Measurements from ENCODE around the gene STAG3. TPM values are rescaled to one million over a fixed set of nuclear protein-coding genes. Genes with fewer than 3 reads are reported as not detected.

Gene STAG3
- total and polyA plus RNA-seq, 9 of the 15 experiments (the other 6 are each of a cell fraction or from before 2014, with no cell fraction given), result 0.54 to 2.5 (median 1.7) TPM

DNA sequence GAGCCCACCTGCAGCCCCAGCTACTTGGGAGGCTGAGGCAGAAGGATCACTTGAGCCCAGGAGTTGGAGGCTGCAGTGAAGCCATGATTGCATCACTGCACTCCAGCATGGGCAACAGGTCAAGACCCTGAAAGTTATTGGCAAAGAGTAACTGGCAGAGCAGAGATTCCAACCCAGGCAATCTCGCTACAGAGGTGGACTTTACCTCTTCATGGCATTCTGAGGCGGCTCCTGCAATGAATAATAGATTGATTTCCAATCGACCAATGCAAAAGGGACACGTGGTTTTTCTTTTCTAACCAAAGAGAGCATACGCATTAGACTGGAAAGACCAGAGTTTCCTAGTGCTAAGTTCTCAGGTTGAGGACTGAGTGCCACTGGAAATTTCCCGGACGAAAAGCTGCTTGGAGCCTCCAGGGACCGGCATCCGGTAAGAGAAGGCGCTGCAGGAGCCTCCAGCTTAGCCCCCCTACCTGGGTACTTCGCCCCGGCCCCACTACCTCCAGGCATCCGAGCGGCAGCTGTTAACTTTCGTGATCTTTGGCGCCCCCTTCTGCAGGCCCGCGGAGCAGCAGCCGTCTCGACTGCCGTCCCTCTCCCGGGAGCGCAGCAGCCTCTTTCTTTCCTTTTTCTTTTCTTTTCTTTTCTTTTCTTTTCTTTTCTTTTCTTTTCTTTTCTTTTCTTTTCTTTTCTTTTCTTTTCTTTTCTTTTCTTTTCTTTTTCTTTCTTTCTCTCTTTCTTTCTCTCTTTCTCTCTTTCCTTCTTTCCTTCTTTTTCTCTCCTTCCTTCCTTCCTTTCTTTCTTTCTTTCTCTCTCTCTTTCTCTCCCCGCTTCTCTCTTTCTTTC is 46.9 kb upstream of the STAG3 start (continued):
- TF ChIP-seq, protein P1, sequence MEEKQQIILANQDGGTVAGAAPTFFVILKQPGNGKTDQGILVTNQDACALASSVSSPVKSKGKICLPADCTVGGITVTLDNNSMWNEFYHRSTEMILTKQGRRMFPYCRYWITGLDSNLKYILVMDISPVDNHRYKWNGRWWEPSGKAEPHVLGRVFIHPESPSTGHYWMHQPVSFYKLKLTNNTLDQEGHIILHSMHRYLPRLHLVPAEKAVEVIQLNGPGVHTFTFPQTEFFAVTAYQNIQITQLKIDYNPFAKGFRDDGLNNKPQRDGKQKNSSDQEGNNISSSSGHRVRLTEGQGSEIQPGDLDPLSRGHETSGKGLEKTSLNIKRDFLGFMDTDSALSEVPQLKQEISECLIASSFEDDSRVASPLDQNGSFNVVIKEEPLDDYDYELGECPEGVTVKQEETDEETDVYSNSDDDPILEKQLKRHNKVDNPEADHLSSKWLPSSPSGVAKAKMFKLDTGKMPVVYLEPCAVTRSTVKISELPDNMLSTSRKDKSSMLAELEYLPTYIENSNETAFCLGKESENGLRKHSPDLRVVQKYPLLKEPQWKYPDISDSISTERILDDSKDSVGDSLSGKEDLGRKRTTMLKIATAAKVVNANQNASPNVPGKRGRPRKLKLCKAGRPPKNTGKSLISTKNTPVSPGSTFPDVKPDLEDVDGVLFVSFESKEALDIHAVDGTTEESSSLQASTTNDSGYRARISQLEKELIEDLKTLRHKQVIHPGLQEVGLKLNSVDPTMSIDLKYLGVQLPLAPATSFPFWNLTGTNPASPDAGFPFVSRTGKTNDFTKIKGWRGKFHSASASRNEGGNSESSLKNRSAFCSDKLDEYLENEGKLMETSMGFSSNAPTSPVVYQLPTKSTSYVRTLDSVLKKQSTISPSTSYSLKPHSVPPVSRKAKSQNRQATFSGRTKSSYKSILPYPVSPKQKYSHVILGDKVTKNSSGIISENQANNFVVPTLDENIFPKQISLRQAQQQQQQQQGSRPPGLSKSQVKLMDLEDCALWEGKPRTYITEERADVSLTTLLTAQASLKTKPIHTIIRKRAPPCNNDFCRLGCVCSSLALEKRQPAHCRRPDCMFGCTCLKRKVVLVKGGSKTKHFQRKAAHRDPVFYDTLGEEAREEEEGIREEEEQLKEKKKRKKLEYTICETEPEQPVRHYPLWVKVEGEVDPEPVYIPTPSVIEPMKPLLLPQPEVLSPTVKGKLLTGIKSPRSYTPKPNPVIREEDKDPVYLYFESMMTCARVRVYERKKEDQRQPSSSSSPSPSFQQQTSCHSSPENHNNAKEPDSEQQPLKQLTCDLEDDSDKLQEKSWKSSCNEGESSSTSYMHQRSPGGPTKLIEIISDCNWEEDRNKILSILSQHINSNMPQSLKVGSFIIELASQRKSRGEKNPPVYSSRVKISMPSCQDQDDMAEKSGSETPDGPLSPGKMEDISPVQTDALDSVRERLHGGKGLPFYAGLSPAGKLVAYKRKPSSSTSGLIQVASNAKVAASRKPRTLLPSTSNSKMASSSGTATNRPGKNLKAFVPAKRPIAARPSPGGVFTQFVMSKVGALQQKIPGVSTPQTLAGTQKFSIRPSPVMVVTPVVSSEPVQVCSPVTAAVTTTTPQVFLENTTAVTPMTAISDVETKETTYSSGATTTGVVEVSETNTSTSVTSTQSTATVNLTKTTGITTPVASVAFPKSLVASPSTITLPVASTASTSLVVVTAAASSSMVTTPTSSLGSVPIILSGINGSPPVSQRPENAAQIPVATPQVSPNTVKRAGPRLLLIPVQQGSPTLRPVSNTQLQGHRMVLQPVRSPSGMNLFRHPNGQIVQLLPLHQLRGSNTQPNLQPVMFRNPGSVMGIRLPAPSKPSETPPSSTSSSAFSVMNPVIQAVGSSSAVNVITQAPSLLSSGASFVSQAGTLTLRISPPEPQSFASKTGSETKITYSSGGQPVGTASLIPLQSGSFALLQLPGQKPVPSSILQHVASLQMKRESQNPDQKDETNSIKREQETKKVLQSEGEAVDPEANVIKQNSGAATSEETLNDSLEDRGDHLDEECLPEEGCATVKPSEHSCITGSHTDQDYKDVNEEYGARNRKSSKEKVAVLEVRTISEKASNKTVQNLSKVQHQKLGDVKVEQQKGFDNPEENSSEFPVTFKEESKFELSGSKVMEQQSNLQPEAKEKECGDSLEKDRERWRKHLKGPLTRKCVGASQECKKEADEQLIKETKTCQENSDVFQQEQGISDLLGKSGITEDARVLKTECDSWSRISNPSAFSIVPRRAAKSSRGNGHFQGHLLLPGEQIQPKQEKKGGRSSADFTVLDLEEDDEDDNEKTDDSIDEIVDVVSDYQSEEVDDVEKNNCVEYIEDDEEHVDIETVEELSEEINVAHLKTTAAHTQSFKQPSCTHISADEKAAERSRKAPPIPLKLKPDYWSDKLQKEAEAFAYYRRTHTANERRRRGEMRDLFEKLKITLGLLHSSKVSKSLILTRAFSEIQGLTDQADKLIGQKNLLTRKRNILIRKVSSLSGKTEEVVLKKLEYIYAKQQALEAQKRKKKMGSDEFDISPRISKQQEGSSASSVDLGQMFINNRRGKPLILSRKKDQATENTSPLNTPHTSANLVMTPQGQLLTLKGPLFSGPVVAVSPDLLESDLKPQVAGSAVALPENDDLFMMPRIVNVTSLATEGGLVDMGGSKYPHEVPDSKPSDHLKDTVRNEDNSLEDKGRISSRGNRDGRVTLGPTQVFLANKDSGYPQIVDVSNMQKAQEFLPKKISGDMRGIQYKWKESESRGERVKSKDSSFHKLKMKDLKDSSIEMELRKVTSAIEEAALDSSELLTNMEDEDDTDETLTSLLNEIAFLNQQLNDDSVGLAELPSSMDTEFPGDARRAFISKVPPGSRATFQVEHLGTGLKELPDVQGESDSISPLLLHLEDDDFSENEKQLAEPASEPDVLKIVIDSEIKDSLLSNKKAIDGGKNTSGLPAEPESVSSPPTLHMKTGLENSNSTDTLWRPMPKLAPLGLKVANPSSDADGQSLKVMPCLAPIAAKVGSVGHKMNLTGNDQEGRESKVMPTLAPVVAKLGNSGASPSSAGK (IDR thresholded peaks at IDR 0.05), result peak; percentile 58; the same call in 1 of the 2 replicates
- peak; percentile 39; the same call in 1 of the 2 replicates for TF ChIP-seq DNMT1 (IDR thresholded peaks at IDR 0.05)
- no peak for TF ChIP-seq ZNF282 (CRISPR knock-in tag; IDR thresholded peaks at IDR 0.05)
- 0 out of 2 replicates have a peak, but pooled peaks have one; percentile 46 for TF ChIP-seq CXXC5 (CRISPR knock-in tag; IDR thresholded peaks at IDR 0.05)
- TF ChIP-seq, protein P2, sequence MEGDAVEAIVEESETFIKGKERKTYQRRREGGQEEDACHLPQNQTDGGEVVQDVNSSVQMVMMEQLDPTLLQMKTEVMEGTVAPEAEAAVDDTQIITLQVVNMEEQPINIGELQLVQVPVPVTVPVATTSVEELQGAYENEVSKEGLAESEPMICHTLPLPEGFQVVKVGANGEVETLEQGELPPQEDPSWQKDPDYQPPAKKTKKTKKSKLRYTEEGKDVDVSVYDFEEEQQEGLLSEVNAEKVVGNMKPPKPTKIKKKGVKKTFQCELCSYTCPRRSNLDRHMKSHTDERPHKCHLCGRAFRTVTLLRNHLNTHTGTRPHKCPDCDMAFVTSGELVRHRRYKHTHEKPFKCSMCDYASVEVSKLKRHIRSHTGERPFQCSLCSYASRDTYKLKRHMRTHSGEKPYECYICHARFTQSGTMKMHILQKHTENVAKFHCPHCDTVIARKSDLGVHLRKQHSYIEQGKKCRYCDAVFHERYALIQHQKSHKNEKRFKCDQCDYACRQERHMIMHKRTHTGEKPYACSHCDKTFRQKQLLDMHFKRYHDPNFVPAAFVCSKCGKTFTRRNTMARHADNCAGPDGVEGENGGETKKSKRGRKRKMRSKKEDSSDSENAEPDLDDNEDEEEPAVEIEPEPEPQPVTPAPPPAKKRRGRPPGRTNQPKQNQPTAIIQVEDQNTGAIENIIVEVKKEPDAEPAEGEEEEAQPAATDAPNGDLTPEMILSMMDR (IDR thresholded peaks at IDR 0.05 in 2 of 3, conservative IDR thresholded peaks at IDR 0.05 in 1 of 3; ENCODE audit: insufficient read depth in 2 of 3, low read depth in 1 of 3, low read length in 3 of 3), result peak; percentile 87 to 90 (median 90)
- TF ChIP-seq PTBP1 (IDR thresholded peaks at IDR 0.05; ENCODE audit: low read depth, low read length), result 0 out of 2 replicates have a peak, but pooled peaks have one; percentile 47
- TF ChIP-seq CCAR2 (IDR thresholded peaks at IDR 0.05; ENCODE audit: low read depth, low read length), result no peak
- no peak for TF ChIP-seq ZNF140 (CRISPR knock-in tag; IDR thresholded peaks at IDR 0.05)
- no peak for TF ChIP-seq ATF1 (CRISPR knock-in tag; IDR thresholded peaks at IDR 0.05)
- TF ChIP-seq ATF1 (tag; IDR thresholded peaks at IDR 0.05), result peak; percentile 43

Measured in K562 (cell line).